ENCODE results near the gene EGFL7.

EGFL7 gene

DNA sequence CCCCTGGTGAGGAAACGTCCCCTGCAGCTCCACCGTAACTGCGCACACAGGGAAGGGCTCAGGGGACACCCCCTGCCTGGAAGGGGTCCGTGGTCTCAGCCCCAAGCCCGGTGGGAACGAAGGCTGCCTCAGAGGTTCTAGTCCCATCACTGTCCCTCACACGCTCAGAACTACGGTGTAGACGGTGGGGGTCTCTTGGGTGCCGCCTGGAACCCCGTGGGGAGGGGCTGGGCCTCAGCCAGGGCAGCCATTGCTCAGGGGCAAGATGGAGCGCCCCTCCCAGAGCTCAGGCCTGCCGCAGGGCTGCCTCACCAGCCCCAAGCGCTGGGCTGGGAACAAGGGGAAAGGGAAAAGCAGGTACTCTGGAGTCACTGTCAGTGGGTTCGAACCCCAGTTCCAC, 21.6 kb downstream of the EGFL7 start:
- Histone ChIP-seq H3K4me1 (ENCODE audit: control insufficient read depth, insufficient read depth, low read length) (peaks cover 37% of the 10 kb centered on the region), H3K9me3 (ENCODE audit: control insufficient read depth, low read length) (no peaks in the 10 kb centered on the region), H3K36me3 (ENCODE audit: control insufficient read depth, insufficient read depth, low read length) (no peaks in the 10 kb centered on the region), H3K4me3 (ENCODE audit: low read length) (no peak overlapping the region), H3K9ac (ENCODE audit: low read length) (no peak overlapping the region), H3K27me3 (ENCODE audit: control insufficient read depth, insufficient read depth, low read length) (no peaks in the 10 kb centered on the region)

DNA sequence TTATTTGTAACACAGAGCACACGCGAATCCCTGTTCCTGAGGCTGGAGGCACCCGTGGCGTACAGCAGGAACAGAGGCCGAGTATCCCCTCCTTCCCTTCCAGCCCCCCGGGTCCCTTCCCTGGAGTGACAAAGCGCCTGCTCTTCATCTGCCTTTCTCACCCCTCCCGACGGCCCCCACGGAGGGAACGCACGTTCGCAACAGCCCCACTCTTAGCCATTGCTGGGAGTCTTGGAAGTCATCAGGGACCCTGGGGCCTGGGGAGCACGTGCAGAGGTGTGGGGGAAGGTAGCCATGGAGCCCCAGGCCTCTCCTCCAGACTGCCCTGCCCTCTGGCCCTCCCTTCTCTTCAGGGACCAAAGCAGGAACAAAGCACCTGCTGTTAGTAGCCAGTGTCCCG, 22.1 kb downstream of the EGFL7 start:
- Histone ChIP-seq H3K36me3 (ENCODE audit: control insufficient read depth, insufficient read depth, low read length) (no peaks in the 10 kb centered on the region), H3K9me3 (ENCODE audit: control insufficient read depth, low read length) (no peaks in the 10 kb centered on the region), H3K9ac (ENCODE audit: low read length) (peak overlapping the region; percentile 86), H3K27me3 (ENCODE audit: control insufficient read depth, insufficient read depth, low read length) (no peaks in the 10 kb centered on the region), H3K4me1 (ENCODE audit: control insufficient read depth, insufficient read depth, low read length) (peaks cover 39% of the 10 kb centered on the region), H3K4me3 (ENCODE audit: low read length) (no peak overlapping the region)

DNA sequence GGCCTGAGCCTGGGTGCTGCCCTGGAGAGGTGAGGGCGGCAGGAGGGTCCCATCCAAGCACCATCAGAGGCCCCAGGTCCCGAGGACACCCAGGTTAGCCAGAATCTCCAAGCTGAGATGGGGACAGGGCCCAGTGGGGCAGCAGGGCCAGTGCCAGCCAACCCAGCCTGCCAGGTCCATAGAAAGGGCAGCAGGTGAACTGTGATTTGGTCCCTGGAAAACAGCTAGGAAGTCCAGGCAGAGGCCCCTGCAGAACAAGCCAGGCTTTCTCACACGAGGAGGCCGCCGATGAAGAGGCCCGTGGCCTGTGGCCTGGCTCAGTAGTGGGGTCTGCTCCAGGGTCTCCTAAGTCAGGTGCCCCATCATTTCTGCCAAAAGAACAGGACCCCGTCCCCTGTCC, 22.5 kb downstream of the EGFL7 start:
- peaks cover 43% of the 10 kb centered on the region for H3K4me1 ChIP-seq (ENCODE audit: control insufficient read depth, insufficient read depth, low read length)
- peak overlapping the region; percentile 86 for H3K9ac ChIP-seq (ENCODE audit: low read length)

GRCh38 chr9:136685790-136686533, 23.2 kb downstream of the EGFL7 start:
- Histone ChIP-seq H3K27me3 (ENCODE audit: control insufficient read depth, insufficient read depth, low read length) (no peaks in the 10 kb centered on the region), H3K4me3 (ENCODE audit: low read length) (peak overlapping the region; percentile 69), H3K9me3 (ENCODE audit: control insufficient read depth, low read length) (no peaks in the 10 kb centered on the region), H3K9ac (ENCODE audit: low read length) (peak overlapping the region; percentile 86), H3K36me3 (ENCODE audit: control insufficient read depth, insufficient read depth, low read length) (no peaks in the 10 kb centered on the region), H3K4me1 (ENCODE audit: control insufficient read depth, insufficient read depth, low read length) (peaks cover 51% of the 10 kb centered on the region)

More for the DNA sequence above, 22.5 kb downstream of the EGFL7 start:
- no peaks in the 10 kb centered on the region for H3K36me3 ChIP-seq (ENCODE audit: control insufficient read depth, insufficient read depth, low read length)
- H3K27me3 ChIP-seq (ENCODE audit: control insufficient read depth, insufficient read depth, low read length) = no peaks in the 10 kb centered on the region
- H3K9me3 ChIP-seq (ENCODE audit: control insufficient read depth, low read length) = no peaks in the 10 kb centered on the region
- H3K4me3 ChIP-seq (ENCODE audit: low read length) = no peak overlapping the region

GRCh38 chr9:136686534-136686793, 23.7 kb downstream of the EGFL7 start:
- Histone ChIP-seq H3K36me3 (ENCODE audit: control insufficient read depth, insufficient read depth, low read length) (no peaks in the 10 kb centered on the region), H3K27me3 (ENCODE audit: control insufficient read depth, insufficient read depth, low read length) (no peaks in the 10 kb centered on the region), H3K9me3 (ENCODE audit: control insufficient read depth, low read length) (no peaks in the 10 kb centered on the region), H3K9ac (ENCODE audit: low read length) (peak overlapping the region; percentile 86), H3K4me1 (ENCODE audit: control insufficient read depth, insufficient read depth, low read length) (peaks cover 56% of the 10 kb centered on the region), H3K4me3 (ENCODE audit: low read length) (peak overlapping the region; percentile 69)

DNA sequence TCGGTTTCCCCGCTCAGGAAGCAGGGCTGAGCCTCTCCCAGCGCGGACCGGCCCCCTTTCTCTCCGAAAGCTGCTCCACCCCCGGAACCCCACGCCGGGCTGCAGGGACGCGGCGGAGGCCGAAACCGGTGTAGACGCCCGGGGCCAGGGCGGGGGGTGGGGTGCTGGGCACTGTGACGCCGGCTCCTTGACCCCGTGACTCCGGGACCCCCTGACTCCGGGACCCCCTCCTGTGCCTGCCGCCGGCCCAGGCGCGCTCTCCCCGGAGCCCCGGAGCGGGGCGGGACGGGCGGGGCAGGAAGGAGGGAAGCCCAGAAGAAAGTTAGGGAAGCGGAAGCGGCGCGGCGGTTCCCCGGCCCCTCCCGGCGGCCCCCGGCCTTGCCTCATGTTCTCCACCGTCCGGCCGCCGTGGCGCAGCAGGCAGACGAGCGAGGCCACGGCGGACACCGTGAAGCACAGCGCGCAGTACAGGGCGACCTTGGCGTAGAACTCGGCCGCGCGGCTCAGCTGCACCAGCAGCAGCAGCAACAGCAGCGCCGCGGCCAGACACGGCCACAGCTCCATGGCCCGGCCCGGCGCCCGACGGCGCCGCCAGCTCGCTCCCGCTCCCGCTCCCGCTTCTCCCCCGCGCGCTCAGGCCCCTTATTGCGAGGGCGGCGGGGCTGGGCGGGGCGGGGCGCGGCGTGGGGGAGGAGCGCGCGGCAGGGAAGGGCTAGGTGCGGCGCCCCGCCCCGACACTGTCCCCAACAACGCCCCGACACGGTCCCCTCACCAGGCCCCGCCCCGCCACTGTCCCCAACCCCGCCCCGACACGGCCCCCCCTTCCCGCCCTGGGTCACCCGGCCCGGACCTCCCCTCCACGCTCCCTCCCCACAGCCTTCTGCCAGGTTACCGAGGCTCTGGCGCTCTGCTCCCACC, 24.3 kb downstream of the EGFL7 start, which contains the start of gene AGPAT2:
AGPAT2 (minus strand) TSS at position 664 of the 918 bp plus-strand sequence; CDS start at position 564, 100 bp downstream.
- Histone ChIP-seq H3K9me3 (ENCODE audit: control insufficient read depth, low read length) (no peaks in the 10 kb centered on the region), H3K4me3 (ENCODE audit: low read length) (peak within 1 kb of the TSS; percentile 69), H3K36me3 (ENCODE audit: control insufficient read depth, insufficient read depth, low read length) (no peaks in the 10 kb centered on the region), H3K9ac (ENCODE audit: low read length) (peak within 1 kb of the TSS; percentile 86), H3K4me1 (ENCODE audit: control insufficient read depth, insufficient read depth, low read length) (peaks cover 62% of the 10 kb centered on the region), H3K27me3 (ENCODE audit: control insufficient read depth, insufficient read depth, low read length) (no peaks in the 10 kb centered on the region)

DNA sequence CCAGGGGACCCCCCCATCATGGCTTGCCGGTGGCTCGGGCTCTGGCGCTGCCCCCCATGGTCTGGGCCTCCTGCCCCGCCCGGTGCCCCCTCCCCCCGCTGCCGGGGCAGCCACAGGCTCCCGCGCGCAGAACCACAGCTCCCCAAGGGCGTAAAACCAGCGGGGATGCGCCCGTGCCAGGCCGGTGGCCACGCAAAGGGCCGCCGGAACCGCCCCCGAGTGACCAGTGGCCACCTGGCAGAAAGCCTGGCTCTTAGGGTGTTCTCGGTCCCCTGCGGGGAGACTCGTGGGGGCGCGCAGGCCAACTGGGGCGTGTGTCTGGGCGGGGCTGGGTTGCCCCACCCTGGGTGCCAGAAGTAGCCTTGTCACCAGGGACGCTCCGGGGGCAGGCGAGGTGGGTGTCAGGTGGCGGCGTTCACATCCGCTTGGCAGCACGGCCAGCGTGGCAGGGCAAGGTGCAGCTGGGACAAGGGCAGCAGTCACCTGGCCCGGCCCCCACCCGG, 25.1 kb downstream of the EGFL7 start:
- H3K9me3 ChIP-seq (ENCODE audit: control insufficient read depth, low read length) = no peaks in the 10 kb centered on the region
- H3K27me3 ChIP-seq (ENCODE audit: control insufficient read depth, insufficient read depth, low read length) = no peaks in the 10 kb centered on the region
- H3K4me1 ChIP-seq (ENCODE audit: control insufficient read depth, insufficient read depth, low read length) = peaks cover 69% of the 10 kb centered on the region
- no peaks in the 10 kb centered on the region for H3K36me3 ChIP-seq (ENCODE audit: control insufficient read depth, insufficient read depth, low read length)
- H3K4me3 ChIP-seq (ENCODE audit: low read length) = no peak overlapping the region
- no peak overlapping the region for H3K9ac ChIP-seq (ENCODE audit: low read length)

DNA sequence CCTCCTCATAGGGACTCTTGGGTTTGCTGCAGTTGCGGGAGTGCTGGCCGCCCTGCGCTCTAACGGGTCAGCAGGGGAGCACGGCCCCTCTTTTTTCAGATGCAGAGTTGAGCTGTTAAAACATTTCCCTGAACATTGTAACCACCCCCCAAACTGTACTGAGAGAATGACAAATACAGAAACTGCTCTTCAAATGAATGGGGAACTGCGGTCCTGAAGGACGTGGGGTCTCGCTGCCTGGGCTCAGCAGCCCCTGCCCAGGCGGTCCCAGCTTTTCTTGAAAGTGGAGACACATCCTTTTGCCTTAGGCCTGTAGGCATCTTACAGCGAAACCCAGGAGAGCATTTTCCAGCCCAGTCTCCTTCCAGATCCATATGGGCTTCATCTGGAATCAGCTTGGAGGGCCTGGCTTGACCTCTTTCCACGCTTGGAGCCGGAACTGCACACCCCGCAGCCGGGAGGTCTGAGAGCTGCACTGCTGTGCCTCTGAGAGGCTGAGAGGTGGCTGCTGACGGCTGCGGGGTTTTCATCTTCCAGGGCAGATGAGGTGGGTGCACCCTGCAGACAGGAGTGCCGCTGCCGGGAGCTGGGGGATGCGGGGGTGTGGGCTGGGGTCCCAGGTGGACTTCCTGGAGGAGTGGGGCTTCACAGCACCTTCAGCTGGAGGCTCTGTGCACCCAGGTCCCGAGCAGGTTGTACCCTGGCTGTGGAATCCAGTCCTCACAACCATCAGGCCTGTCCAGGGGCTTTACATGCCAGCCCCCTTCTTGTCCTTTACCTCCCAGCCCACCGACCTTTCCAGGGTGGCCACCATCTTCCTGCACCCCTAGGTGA, 25.8 kb downstream of the EGFL7 start:
- Histone ChIP-seq H3K9ac (ENCODE audit: low read length) (no peak overlapping the region), H3K4me1 (ENCODE audit: control insufficient read depth, insufficient read depth, low read length) (peaks cover 76% of the 10 kb centered on the region), H3K4me3 (ENCODE audit: low read length) (no peak overlapping the region), H3K27me3 (ENCODE audit: control insufficient read depth, insufficient read depth, low read length) (no peaks in the 10 kb centered on the region), H3K36me3 (ENCODE audit: control insufficient read depth, insufficient read depth, low read length) (no peaks in the 10 kb centered on the region), H3K9me3 (ENCODE audit: control insufficient read depth, low read length) (no peaks in the 10 kb centered on the region)

- H3K36me3 ChIP-seq (ENCODE audit: control insufficient read depth, insufficient read depth, low read length) = no peaks in the 10 kb centered on the region
- no peaks in the 10 kb centered on the region for H3K9me3 ChIP-seq (ENCODE audit: control insufficient read depth, low read length)
- H3K4me3 ChIP-seq (ENCODE audit: low read length) = no peak overlapping the region
- peaks cover 81% of the 10 kb centered on the region for H3K4me1 ChIP-seq (ENCODE audit: control insufficient read depth, insufficient read depth, low read length)
- no peak overlapping the region for H3K9ac ChIP-seq (ENCODE audit: low read length)
- no peaks in the 10 kb centered on the region for H3K27me3 ChIP-seq (ENCODE audit: control insufficient read depth, insufficient read depth, low read length)
These were observed 26.4 kb downstream of the EGFL7 start for GRCh38 chr9:136689108-136689460.

DNA sequence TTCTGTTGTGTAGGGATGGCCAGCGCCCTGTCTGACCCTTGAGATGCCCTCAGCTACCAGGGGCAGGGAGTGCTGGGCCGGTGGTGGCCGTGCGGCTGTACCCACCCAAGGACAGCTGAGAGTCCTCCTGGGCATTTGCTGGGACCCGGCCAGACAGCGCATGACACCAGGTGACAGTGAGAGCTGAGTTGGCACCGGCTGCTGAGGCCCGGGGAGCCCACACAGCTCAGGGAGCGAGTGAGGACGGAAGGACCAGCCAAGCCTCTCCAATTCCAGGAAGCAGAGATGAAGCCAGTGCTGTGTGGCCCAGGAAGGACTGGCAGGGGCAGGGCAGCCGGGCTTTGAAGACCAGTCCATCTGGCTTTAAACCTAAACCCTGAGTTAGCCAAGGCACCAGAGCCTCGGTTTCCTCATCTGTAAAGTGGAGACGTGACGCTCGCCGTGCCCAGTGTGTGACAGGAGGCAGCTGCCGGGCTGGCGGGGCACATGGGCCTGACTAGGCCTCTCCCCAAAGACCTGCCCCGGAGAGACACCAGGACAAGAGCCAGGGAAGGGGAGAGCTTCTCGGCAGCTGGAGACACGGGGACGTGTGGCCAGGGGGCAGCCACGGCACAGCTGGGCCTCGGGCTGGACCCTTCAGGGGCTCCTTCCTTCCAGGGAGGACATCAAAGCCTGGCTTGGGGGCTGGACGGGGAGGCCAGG, 27.5 kb downstream of the EGFL7 start:
- no peaks in the 10 kb centered on the region for H3K9me3 ChIP-seq (ENCODE audit: control insufficient read depth, low read length)
- H3K36me3 ChIP-seq (ENCODE audit: control insufficient read depth, insufficient read depth, low read length) = no peaks in the 10 kb centered on the region
- no peak overlapping the region for H3K4me3 ChIP-seq (ENCODE audit: low read length)
- peaks cover 84% of the 10 kb centered on the region for H3K4me1 ChIP-seq (ENCODE audit: control insufficient read depth, insufficient read depth, low read length)
- peak overlapping the region; percentile 22 for H3K9ac ChIP-seq (ENCODE audit: low read length)
- H3K27me3 ChIP-seq (ENCODE audit: control insufficient read depth, insufficient read depth, low read length) = no peaks in the 10 kb centered on the region

DNA sequence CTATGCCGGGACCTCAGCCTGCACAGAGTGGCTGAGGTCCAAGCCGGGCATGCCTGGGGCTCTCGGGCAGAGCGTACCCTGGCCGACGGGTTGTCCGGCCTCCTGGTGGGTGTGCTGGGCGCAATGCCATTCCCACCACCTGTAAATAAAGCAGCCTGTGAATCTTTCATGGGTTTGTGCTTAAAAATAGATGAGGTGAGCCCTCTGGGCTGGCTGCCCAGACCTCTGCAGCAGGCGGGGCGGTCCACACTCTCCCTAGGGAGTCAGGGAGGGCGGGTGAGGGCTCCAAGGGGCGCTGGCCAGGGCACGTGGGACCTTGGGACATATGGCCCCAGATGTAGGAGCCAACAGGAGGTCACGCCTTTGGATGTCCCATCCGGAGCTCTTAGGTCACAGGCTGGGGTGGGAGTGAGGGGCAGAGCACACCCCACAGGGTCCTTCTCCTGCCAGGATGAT, 28.1 kb downstream of the EGFL7 start:
- peaks cover 84% of the 10 kb centered on the region for H3K4me1 ChIP-seq (ENCODE audit: control insufficient read depth, insufficient read depth, low read length)
- H3K9ac ChIP-seq (ENCODE audit: low read length) = peak overlapping the region; percentile 22
- no peaks in the 10 kb centered on the region for H3K36me3 ChIP-seq (ENCODE audit: control insufficient read depth, insufficient read depth, low read length)
- H3K9me3 ChIP-seq (ENCODE audit: control insufficient read depth, low read length) = no peaks in the 10 kb centered on the region
- no peak overlapping the region for H3K4me3 ChIP-seq (ENCODE audit: low read length)
- no peaks in the 10 kb centered on the region for H3K27me3 ChIP-seq (ENCODE audit: control insufficient read depth, insufficient read depth, low read length)

All from mucosa of stomach (tissue), 1 donor.